Measurements from ENCODE around the gene POU6F1. TPM values are rescaled to one million over a fixed set of nuclear protein-coding genes. Genes with fewer than 3 reads are reported as not detected.

POU6F1 gene
- total RNA-seq, 1 experiment from 2014 or later, result 1.8 TPM

DNA sequence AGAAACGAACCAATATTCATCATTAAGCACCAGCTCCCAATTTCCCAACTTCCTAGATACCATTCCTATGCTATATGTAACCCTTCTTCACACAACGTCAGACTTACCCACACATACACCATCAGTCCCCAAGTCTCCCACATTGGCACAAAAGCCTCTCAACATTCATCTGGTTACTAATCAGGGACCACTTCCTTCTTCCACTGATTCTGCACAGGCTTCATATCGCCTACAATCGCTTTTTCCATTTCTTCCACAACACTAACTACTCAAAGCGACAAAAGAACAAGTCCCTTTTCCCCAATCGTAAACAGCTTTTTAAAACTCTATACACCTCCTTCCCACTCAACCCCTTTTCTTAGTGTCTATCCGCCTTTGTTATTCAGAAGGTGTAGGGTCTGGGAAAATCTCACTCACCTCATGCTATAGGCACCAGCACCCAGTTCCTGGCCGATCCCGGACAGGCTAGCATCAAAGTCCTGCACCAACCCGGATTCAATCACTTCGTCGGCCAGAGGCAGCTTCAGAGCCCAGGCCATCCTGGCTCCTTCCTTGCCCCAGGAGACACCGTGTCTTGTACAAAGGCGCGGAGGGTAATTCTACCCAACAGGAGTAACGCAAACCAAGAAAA, 45.9 kb downstream of the POU6F1 start:
- DNase-seq (ENCODE audit: low read depth), result no peak

- DNase-seq (ENCODE audit: low read depth), result no peak
Measured at GRCh38 chr12:51163795-51164194, 54.1 kb downstream of the POU6F1 start.

- no peak for DNase-seq (ENCODE audit: low read depth)
Measured at GRCh38 chr12:51162217-51162616, 55.6 kb downstream of the POU6F1 start.

DNA sequence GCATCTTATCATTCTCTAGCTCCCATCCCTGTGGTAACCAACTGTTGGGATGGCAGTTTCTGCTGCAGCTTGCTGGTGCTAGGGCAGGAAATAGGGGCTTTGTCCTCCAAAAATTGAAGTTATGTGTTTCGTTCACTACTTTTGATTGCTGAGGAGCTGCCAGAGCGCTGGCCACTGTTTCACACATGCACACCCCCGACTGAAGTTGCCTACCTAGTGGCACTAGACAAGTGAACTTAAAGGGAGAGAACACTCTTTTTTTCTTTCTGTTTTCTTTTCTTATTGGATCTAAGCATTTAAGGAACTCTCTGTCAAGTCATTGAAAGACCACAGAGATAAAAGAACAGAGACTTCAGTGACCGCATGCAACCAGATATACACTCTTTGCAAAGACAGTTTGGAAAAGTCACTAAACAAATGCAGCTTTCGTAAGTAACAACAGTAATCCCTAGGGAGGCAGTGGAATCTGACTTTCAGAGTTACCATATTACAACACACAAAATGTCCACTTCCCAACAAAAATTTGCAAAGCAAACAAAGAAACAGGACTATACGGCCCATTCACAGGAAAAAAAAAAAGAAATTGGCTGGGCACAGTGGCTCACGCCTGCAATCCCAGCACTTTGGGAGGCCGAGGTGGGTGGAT, 56.9 kb downstream of the POU6F1 start:
- peak; percentile 74 for DNase-seq (ENCODE audit: low read depth)

- DNase-seq (ENCODE audit: low read depth), result no peak
Measured at GRCh38 chr12:51156245-51156765, 61.6 kb downstream of the POU6F1 start.

- DNase-seq (ENCODE audit: low read depth), result no peak
Measured at GRCh38 chr12:51152953-51153352, 64.9 kb downstream of the POU6F1 start.

- DNase-seq (ENCODE audit: low read depth), result no peak
Measured at GRCh38 chr12:51150777-51151176, 67.1 kb downstream of the POU6F1 start.

GRCh38 chr12:51147309-51147708, 70.6 kb downstream of the POU6F1 start:
- DNase-seq (ENCODE audit: low read depth), result no peak

DNA sequence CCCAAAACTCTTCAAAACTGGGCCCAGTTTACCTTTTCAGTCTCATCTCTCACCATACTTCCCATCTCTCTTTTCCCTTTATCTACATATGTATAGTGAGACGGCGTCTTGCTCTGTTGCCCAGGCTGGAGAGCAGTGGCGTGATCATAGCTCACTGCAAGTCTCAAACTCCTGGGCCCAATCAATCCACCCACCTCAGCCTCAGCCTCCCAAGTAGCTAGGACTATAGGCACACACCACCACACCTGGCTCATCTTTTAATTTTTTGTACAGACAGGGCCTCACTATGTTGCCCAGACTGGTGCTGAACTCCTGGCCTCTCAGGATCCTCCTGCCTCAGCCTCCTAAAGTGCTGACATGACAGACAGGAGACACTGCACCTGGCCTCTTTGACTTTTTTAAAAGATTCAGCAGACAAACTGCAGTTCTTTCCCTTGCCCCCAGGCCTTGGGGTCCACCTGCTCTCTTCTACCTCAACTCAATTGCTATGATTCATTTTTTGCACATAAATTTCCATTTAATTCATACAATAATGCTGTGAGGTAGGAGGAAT, 78.5 kb downstream of the POU6F1 start:
- DNase-seq (ENCODE audit: low read depth), result no peak

Other genes starting within 250 kb of the POU6F1 start
- gene SLC11A2, start 191.7 kb downstream of the POU6F1 start, total RNA-seq (2014; rRNA removed), result 29.2 and 36.7 TPM in 2 replicates
- 24.4 and 32.1 TPM in 2 replicates for gene LETMD1, start 169.7 kb downstream of the POU6F1 start, total RNA-seq (2014; rRNA removed)
- 29.7 and 31.5 TPM in 2 replicates for gene CSRNP2, start 134.5 kb downstream of the POU6F1 start, total RNA-seq (2014; rRNA removed)
- 7.6 and 9.1 TPM in 2 replicates for gene TFCP2, start 44.9 kb downstream of the POU6F1 start, total RNA-seq (2014; rRNA removed)
- gene DAZAP2, start 20.8 kb upstream of the POU6F1 start, total RNA-seq (2014; rRNA removed), result 147 and 195 TPM in 2 replicates
- 16.2 and 23.0 TPM in 2 replicates for gene SMAGP, start 52.4 kb upstream of the POU6F1 start, total RNA-seq (2014; rRNA removed)
- not detected in 2 replicates for gene BIN2, start 106.1 kb upstream of the POU6F1 start, total RNA-seq (2014; rRNA removed)
- gene CELA1, start 128.6 kb upstream of the POU6F1 start, total RNA-seq (2014; rRNA removed), result not detected in 2 replicates
- gene GALNT6, start 173.3 kb upstream of the POU6F1 start, total RNA-seq (2014; rRNA removed), result 0.13 TPM in 1 of 2 replicates, not detected in the other
- 2.7 and 3.1 TPM in 2 replicates for gene SLC4A8, start 206.8 kb upstream of the POU6F1 start, total RNA-seq (2014; rRNA removed)

Measured in LHCN-M2 (cell line).